ENCODE data around the gene CCL27.
A peak's percentile ranks its signal among the peaks of the same experiment; 100 is the strongest.

Gene CCL27

DNA sequence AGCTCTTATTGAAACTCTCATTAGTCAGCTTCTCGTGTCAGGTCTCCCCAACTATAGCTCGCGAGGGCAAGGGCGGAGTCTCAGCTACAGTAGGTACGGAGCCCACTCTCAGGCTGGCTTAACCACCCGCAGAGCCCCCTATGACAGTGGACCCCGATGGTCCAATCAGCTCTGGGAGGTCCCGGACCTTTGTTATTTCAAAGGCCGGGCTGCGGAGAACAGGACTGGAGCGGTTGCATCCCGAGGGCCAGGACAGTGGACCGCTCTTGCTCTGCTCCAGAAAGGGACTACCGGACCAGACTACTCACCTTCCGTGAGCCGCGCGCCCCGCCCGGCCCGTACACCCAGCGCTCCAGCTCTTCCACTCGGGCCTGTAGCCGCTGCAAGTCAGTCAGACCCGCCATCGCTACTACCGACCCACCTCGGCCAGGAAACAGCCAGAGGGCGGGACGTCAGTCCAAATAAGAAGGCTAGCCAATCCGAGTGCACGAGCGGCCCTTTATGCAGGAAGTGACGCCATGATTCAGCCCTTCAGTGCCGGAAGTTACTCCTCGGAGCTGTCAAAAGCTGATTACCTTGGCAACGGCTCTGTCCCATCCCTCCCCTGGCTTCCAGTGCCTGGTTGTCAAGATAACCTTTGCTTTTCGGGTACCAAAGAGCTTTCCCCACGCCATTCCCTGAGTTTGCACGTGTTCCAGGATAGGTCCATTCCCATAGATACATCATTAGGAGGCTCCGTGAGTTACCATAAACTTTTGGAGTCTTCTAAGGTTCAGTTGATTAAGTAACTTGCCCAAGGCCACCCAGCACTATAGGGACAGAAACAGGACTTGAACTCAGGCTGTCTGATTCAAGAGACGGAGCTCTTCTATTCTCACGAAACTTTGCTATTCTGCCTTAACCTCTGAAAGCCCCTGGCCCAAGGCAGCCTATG, 42.1 kb downstream of the CCL27 start, which contains the start of gene DCTN3:
TSS of gene DCTN3 (minus strand) at position 435 of the 934 bp plus-strand sequence. CDS start at position 404, 31 bp downstream.
- no peak within 1 kb of the TSS for H3K27ac ChIP-seq
- peak within 1 kb of the TSS; percentile 48 for H3K9ac ChIP-seq
- no peak within 1 kb of the TSS for H3K4me3 ChIP-seq (IDR thresholded peaks at IDR 0.05; ENCODE audit: insufficient read depth, low read depth, low read length)
- H3K4me1 ChIP-seq (ENCODE audit: low read depth, poor library complexity, severe bottlenecking), result peaks cover 24% of the 10 kb centered on the region
- H2AFZ ChIP-seq (ENCODE audit: low read depth), result peak within 1 kb of the TSS; percentile 68
- no peaks in the 10 kb centered on the region for H4K20me1 ChIP-seq (ENCODE audit: insufficient read depth)
- peak within 1 kb of the TSS; percentile 95 for H3K4me2 ChIP-seq
- TF ChIP-seq, protein P1, sequence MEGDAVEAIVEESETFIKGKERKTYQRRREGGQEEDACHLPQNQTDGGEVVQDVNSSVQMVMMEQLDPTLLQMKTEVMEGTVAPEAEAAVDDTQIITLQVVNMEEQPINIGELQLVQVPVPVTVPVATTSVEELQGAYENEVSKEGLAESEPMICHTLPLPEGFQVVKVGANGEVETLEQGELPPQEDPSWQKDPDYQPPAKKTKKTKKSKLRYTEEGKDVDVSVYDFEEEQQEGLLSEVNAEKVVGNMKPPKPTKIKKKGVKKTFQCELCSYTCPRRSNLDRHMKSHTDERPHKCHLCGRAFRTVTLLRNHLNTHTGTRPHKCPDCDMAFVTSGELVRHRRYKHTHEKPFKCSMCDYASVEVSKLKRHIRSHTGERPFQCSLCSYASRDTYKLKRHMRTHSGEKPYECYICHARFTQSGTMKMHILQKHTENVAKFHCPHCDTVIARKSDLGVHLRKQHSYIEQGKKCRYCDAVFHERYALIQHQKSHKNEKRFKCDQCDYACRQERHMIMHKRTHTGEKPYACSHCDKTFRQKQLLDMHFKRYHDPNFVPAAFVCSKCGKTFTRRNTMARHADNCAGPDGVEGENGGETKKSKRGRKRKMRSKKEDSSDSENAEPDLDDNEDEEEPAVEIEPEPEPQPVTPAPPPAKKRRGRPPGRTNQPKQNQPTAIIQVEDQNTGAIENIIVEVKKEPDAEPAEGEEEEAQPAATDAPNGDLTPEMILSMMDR (conservative IDR thresholded peaks at IDR 0.05; ENCODE audit: low read depth, low read length), result no peak
- peaks cover 7% of the 10 kb centered on the region; the same call in 1 of the 2 replicates for H3K79me2 ChIP-seq (ENCODE audit: insufficient read depth, low read depth)
- H3K27me3 ChIP-seq (ENCODE audit: insufficient read depth, low read depth), result no peaks in the 10 kb centered on the region
- no peaks in the 10 kb centered on the region for H3K36me3 ChIP-seq (ENCODE audit: insufficient read depth)

DNA sequence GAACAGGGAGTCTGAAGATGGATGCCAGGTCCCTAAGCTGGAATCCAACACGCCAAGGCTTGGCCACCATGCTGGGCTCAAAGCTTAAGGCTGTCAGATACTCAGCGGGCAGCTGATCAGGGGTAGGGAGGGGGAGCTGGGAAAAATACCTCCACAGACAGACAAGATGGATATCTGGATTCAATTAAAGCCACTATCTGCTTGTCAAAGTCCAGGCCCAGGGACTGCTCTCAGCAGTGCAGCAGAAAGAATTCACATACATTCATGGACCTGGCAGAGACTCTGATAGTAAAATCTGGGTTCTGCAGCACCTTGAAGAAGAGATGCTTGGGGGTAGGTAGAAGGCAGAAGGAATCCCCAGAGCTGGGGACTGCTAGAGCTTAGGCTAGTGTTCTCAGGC, 47.3 kb downstream of the CCL27 start:
- H3K4me2 ChIP-seq, result no peak overlapping the region
- TF ChIP-seq, protein P1 (conservative IDR thresholded peaks at IDR 0.05; ENCODE audit: low read depth, low read length), result no peak
- H3K27me3 ChIP-seq (ENCODE audit: insufficient read depth, low read depth), result no peaks in the 10 kb centered on the region
- no peak overlapping the region for H3K27ac ChIP-seq
- H3K79me2 ChIP-seq (ENCODE audit: insufficient read depth, low read depth), result peaks cover 15% of the 10 kb centered on the region
- no peak overlapping the region for H2AFZ ChIP-seq (ENCODE audit: low read depth)
- H3K9ac ChIP-seq, result no peak overlapping the region
- no peaks in the 10 kb centered on the region for H4K20me1 ChIP-seq (ENCODE audit: insufficient read depth)
- H3K4me3 ChIP-seq (IDR thresholded peaks at IDR 0.05; ENCODE audit: insufficient read depth, low read depth, low read length), result no peak overlapping the region
- H3K4me1 ChIP-seq (ENCODE audit: low read depth, poor library complexity, severe bottlenecking), result peaks cover 25% of the 10 kb centered on the region
- H3K36me3 ChIP-seq (ENCODE audit: insufficient read depth), result no peaks in the 10 kb centered on the region

DNA sequence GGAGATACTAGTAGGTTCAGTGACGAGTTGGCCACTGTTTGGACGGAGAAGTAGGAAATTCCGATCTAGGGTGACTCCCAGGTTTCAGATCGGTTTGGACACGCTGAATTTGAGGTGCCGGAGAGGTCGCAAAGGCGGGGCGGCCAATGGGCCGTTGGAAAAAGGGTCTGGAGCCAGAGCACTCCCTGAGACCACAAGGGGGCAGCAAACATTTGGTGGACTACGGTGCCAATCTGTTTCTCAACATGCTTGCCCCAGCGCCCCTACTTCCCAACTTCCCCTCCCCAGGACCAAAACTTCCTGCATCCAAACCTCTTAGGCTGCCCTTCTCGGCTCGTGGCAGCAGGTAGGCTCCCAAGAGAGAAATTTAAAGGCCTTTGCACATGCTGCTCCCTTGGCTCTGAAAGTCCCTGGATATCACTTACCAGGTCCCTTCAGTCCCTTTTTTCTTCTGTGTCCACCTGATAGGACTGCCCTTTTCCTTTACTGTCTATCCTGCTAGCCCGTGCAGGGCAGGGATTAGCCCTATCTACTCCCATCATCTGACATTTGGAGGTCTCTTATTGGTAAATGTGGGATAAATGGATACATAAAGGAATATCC, 49.6 kb downstream of the CCL27 start:
- TF ChIP-seq, protein P1 (conservative IDR thresholded peaks at IDR 0.05; ENCODE audit: low read depth, low read length), result peak; percentile 87
- Histone ChIP-seq H3K4me3 (IDR thresholded peaks at IDR 0.05; ENCODE audit: insufficient read depth, low read depth, low read length) (no peak overlapping the region), H3K27ac (peak overlapping the region; percentile 19; the same call in 1 of the 2 replicates), H3K27me3 (ENCODE audit: insufficient read depth, low read depth) (no peaks in the 10 kb centered on the region), H3K4me1 (ENCODE audit: low read depth, poor library complexity, severe bottlenecking) (peaks cover 6% of the 10 kb centered on the region), H3K4me2 (peak overlapping the region; percentile 91), H3K79me2 (ENCODE audit: insufficient read depth, low read depth) (peaks cover 8% of the 10 kb centered on the region; the same call in 1 of the 2 replicates), H4K20me1 (ENCODE audit: insufficient read depth) (no peaks in the 10 kb centered on the region), H3K9ac (peak overlapping the region; percentile 89; the same call in 1 of the 2 replicates), H3K36me3 (ENCODE audit: insufficient read depth) (no peaks in the 10 kb centered on the region), H2AFZ (ENCODE audit: low read depth) (peak overlapping the region; percentile 74)
